ENCODE data around the gene BAZ2B.

- no peak for TF ChIP-seq POLR2AphosphoS5 (IDR thresholded peaks at IDR 0.05; ENCODE audit: borderline replicate concordance, low read depth, low read length)
- TF ChIP-seq EZH2 (IDR thresholded peaks at IDR 0.05), result no peak
- TF ChIP-seq FOXP2 (optimal IDR thresholded peaks at IDR 0.05; ENCODE audit: control extremely low read depth, extremely low read length, insufficient read depth), result no peak
Measured at GRCh38 chr2:159287733-159288132, 328.6 kb downstream of the BAZ2B start.

Measured in SK-N-MC (cell line).